ENCODE measurements around the gene PAFAH1B2. TPM values are rescaled to one million over a fixed set of nuclear protein-coding genes. Genes with fewer than 3 reads are reported as not detected.

The PAFAH1B2 gene
- total RNA-seq, 4 donors from 2014 or later: 58.0 to 67.5 (median 63.3) TPM

- peak in 1 of 2 donors; percentile 50 for DNase-seq (ENCODE audit: low spot score in 2 of 2)
- Histone ChIP-seq H3K36me3 (peaks cover 89% of the 10 kb centered on the region), H3K4me1 (peaks cover 36% of the 10 kb centered on the region), H3K27ac (peak overlapping the region; percentile 84), H3K4me3 (no peak overlapping the region), H3K27me3 (no peaks in the 10 kb centered on the region), H3K9me3 (no peaks in the 10 kb centered on the region)
- 76% methylated on average over 15 of the region's 15 CpGs for WGBS
- TF ChIP-seq EP300 (IDR thresholded peaks at IDR 0.05) (no peak), POLR2A (IDR thresholded peaks at IDR 0.05) (no peak), POLR2AphosphoS5 (IDR thresholded peaks at IDR 0.05) (no peak), CTCF (IDR thresholded peaks at IDR 0.05) (no peak)
These were observed 74.2 kb downstream of the PAFAH1B2 start for GRCh38 chr11:117218133-117218915.

- peaks cover 36% of the 10 kb centered on the region for H3K4me1 ChIP-seq
- no peak overlapping the region for H3K4me3 ChIP-seq
- DNase-seq (ENCODE audit: low spot score in 2 of 2): peak in 1 of 2 donors; percentile 47
- TF ChIP-seq EP300 (IDR thresholded peaks at IDR 0.05) (no peak), POLR2AphosphoS5 (IDR thresholded peaks at IDR 0.05) (no peak), CTCF (IDR thresholded peaks at IDR 0.05) (no peak), POLR2A (IDR thresholded peaks at IDR 0.05) (no peak)
- no peaks in the 10 kb centered on the region for H3K27me3 ChIP-seq
- no peaks in the 10 kb centered on the region for H3K9me3 ChIP-seq
- peak overlapping the region; percentile 84 for H3K27ac ChIP-seq
- H3K36me3 ChIP-seq: peaks cover 90% of the 10 kb centered on the region
- WGBS: 84% methylated on average over 8 of the region's 9 CpGs
These were observed 74.9 kb downstream of the PAFAH1B2 start for GRCh38 chr11:117219001-117219400.

GRCh38 chr11:117219455-117219854 is 75.4 kb downstream of the PAFAH1B2 start:
- peaks cover 37% of the 10 kb centered on the region for H3K4me1 ChIP-seq
- 98% methylated on average over 3 of the region's 8 CpGs for WGBS
- DNase-seq (ENCODE audit: low spot score in 2 of 2): peak in 1 of 2 donors; percentile 46

GRCh38 chr11:117219995-117220394 is 75.9 kb downstream of the PAFAH1B2 start:
- peaks cover 40% of the 10 kb centered on the region for H3K4me1 ChIP-seq
- WGBS: 90% methylated on average over 4 of the region's 4 CpGs
- peaks cover 85% of the 10 kb centered on the region for H3K36me3 ChIP-seq
- peak overlapping the region; percentile 84 for H3K27ac ChIP-seq
- no peak overlapping the region for H3K4me3 ChIP-seq
- peak in 1 of 2 donors; percentile 2 for DNase-seq (ENCODE audit: low spot score in 2 of 2)
- H3K9me3 ChIP-seq: no peaks in the 10 kb centered on the region
- TF ChIP-seq EP300 (IDR thresholded peaks at IDR 0.05) (no peak), POLR2A (IDR thresholded peaks at IDR 0.05) (no peak), CTCF (IDR thresholded peaks at IDR 0.05) (no peak), POLR2AphosphoS5 (IDR thresholded peaks at IDR 0.05) (no peak)
- H3K27me3 ChIP-seq: no peaks in the 10 kb centered on the region

More at GRCh38 chr11:117219455-117219854, 75.4 kb downstream of the PAFAH1B2 start:
- Histone ChIP-seq H3K36me3 (peaks cover 87% of the 10 kb centered on the region), H3K27ac (peak overlapping the region; percentile 84), H3K9me3 (no peaks in the 10 kb centered on the region), H3K27me3 (no peaks in the 10 kb centered on the region), H3K4me3 (no peak overlapping the region)
- TF ChIP-seq CTCF (IDR thresholded peaks at IDR 0.05) (no peak), POLR2AphosphoS5 (IDR thresholded peaks at IDR 0.05) (no peak), EP300 (IDR thresholded peaks at IDR 0.05) (no peak)

GRCh38 chr11:117220568-117220967 is 76.5 kb downstream of the PAFAH1B2 start:
- 73% methylated on average over 4 of the region's 9 CpGs for WGBS
- DNase-seq (ENCODE audit: low spot score in 2 of 2): peak in 1 of 2 donors; percentile 74
- no peak for TF ChIP-seq CTCF (IDR thresholded peaks at IDR 0.05)
- TF ChIP-seq EP300 (IDR thresholded peaks at IDR 0.05): no peak
- no peak for TF ChIP-seq POLR2AphosphoS5 (IDR thresholded peaks at IDR 0.05)
- TF ChIP-seq POLR2A (IDR thresholded peaks at IDR 0.05): no peak
- peaks cover 84% of the 10 kb centered on the region for H3K36me3 ChIP-seq
- no peak overlapping the region for H3K4me3 ChIP-seq
- peak overlapping the region; percentile 84 for H3K27ac ChIP-seq
- peaks cover 40% of the 10 kb centered on the region for H3K4me1 ChIP-seq
- no peaks in the 10 kb centered on the region for H3K9me3 ChIP-seq
- H3K27me3 ChIP-seq: no peaks in the 10 kb centered on the region

Measured in suprapubic skin (tissue), 4 donors.